Fibroblast of lung (primary cell): ENCODE measurements around the gene TMEM272. TPM values are rescaled to one million over a fixed set of nuclear protein-coding genes. Genes with fewer than 3 reads are reported as not detected.
A peak's percentile ranks its signal among the peaks of the same experiment; 100 is the strongest.

Source experiments
- DNase-seq, 2 donors: peaks; one replicate each; pipeline versions ENCODE4 v3.0.0 to v3.0.0-alpha.2; 2010; ENCODE audit warnings: low read depth in 2 of 2
- H2AFZ ChIP-seq: 2 replicates; pipeline ENCODE4 v1.5.1; 2012; ENCODE audit warnings: low read length, control low read depth, inconsistent platforms
- H3K27ac ChIP-seq: 2 replicates; pipeline ENCODE4 v1.5.1; 2011; ENCODE audit warnings: low read length, control low read depth; ENCODE audit not compliant: insufficient read depth
- H3K27me3 ChIP-seq: 2 replicates; pipeline ENCODE4 v1.5.1; 2011; ENCODE audit warnings: mild to moderate bottlenecking, low read length; ENCODE audit not compliant: control insufficient read depth, insufficient read depth
- H3K36me3 ChIP-seq: 2 replicates; pipeline ENCODE4 v1.5.1; 2011; ENCODE audit warnings: low read length; ENCODE audit not compliant: control insufficient read depth, insufficient read depth
- H3K4me1 ChIP-seq: 2 replicates; pipeline ENCODE4 v1.5.1; 2011; ENCODE audit warnings: low read length; ENCODE audit not compliant: control insufficient read depth, insufficient read depth; ENCODE audit errors: extremely low read depth
- H3K4me2 ChIP-seq: 2 replicates; pipeline ENCODE4 v1.5.1; 2011; ENCODE audit warnings: low read length, control low read depth; ENCODE audit not compliant: insufficient read depth; ENCODE audit errors: extremely low read depth
- H3K4me3 ChIP-seq, 4 experiments: fragments of 200-600 bp in 1 of 4; sonication (generic) in 1 of 4; replicated peaks in 1 of 4; 2 replicates each; pipeline ENCODE4 v1.5.1; 2011 to 2016; ENCODE audit warnings: low read length in 4 of 4, low read depth in 3 of 4, mild to moderate bottlenecking in 3 of 4, control low read depth in 2 of 4, inconsistent platforms in 1 of 4, mixed read lengths in 1 of 4; ENCODE audit not compliant: insufficient read depth in 1 of 4; ENCODE audit errors: control extremely low read depth in 1 of 4
- H3K79me2 ChIP-seq: 2 replicates; pipeline ENCODE4 v1.5.1; 2012; ENCODE audit warnings: mild to moderate bottlenecking, low read length, inconsistent platforms; ENCODE audit not compliant: control insufficient read depth, insufficient read depth
- H3K9ac ChIP-seq: 2 replicates; pipeline ENCODE4 v1.5.1; 2011; ENCODE audit warnings: mild to moderate bottlenecking, low read length, control low read depth; ENCODE audit not compliant: insufficient read depth
- H3K9me3 ChIP-seq: 2 replicates; pipeline ENCODE4 v1.5.1; 2012; ENCODE audit warnings: low read depth, low read length; ENCODE audit not compliant: control insufficient read depth, insufficient read depth
- H4K20me1 ChIP-seq: 2 replicates; pipeline ENCODE4 v1.5.1; 2011; ENCODE audit warnings: low read length; ENCODE audit not compliant: control insufficient read depth, insufficient read depth; ENCODE audit errors: extremely low read depth
- CTCF ChIP-seq, 2 donors: IDR thresholded peaks in 1 of 2; conservative IDR thresholded peaks in 1 of 2; 1 replicate in 1 of 2; 2 replicates in 1 of 2; pipeline ENCODE4 v1.5.1; 2011 to 2012; ENCODE audit warnings: low read length in 2 of 2, control low read depth in 1 of 2, inconsistent platforms in 1 of 2, low read depth in 1 of 2, mild to moderate bottlenecking in 1 of 2
- EZH2 ChIP-seq: IDR thresholded peaks from 2 replicates; pipeline ENCODE4 v1.5.1; 2012; ENCODE audit warnings: low read length, control low read depth, mild to moderate bottlenecking; ENCODE audit errors: missing control alignments
- polyA plus RNA-seq, 2 donors: library from polyadenylated mRNA; depleted of rRNA in 1 of 2; stranded (reverse) in 1 of 2; unstranded in 1 of 2; fragments of >200 nt; gene quantifications; 2 replicates each; pipeline ENCODE4 v1.2.1, GENCODE V29; 2011 to 2012; ENCODE audit warnings: missing spikeins in 1 of 2
- total RNA-seq: library from RNA; depleted of rRNA; stranded (reverse); fragments of >200 nt; gene quantifications from 2 replicates; pipeline ENCODE4 v1.2.1, GENCODE V29; 2014

Gene TMEM272
- total and polyA plus RNA-seq, 2 donors (not counting 1 experiment from before 2014, with no cell fraction given) = not detected

GRCh38 chr13:51849145-51850101, 4.4 kb upstream of the TMEM272 start:
- Histone ChIP-seq H3K27ac (no peak overlapping the region), H3K9me3 (no peaks in the 10 kb centered on the region), H3K27me3 (peaks cover 2% of the 10 kb centered on the region), H4K20me1 (no peaks in the 10 kb centered on the region), H3K36me3 (no peaks in the 10 kb centered on the region), H3K9ac (no peak overlapping the region), H2AFZ (no peak overlapping the region), H3K4me3 (no peak overlapping the region), H3K79me2 (no peaks in the 10 kb centered on the region), H3K4me1 (peaks cover 2% of the 10 kb centered on the region), H3K4me2 (no peak overlapping the region)
- DNase-seq = peak; percentile 48 to 53
- no peak for TF ChIP-seq EZH2
- TF ChIP-seq CTCF (conservative IDR thresholded peaks at IDR 0.05 in 1 of 2, IDR thresholded peaks at IDR 0.05 in 1 of 2; ENCODE audit: low read depth in 1 of 2, low read length in 2 of 2) = peak; percentile 32 to 58

- no peak overlapping the region for H3K9ac ChIP-seq
- no peak overlapping the region for H2AFZ ChIP-seq
- no peaks in the 10 kb centered on the region for H3K79me2 ChIP-seq
- TF ChIP-seq CTCF (conservative IDR thresholded peaks at IDR 0.05 in 1 of 2, IDR thresholded peaks at IDR 0.05 in 1 of 2; ENCODE audit: low read depth in 1 of 2, low read length in 2 of 2) (no peak), EZH2 (no peak)
- H3K27ac ChIP-seq = no peak overlapping the region
- no peak overlapping the region for H3K4me3 ChIP-seq
- H3K36me3 ChIP-seq = no peaks in the 10 kb centered on the region
- peaks cover 4% of the 10 kb centered on the region for H3K27me3 ChIP-seq
- no peaks in the 10 kb centered on the region for H3K9me3 ChIP-seq
- H3K4me1 ChIP-seq = peaks cover 2% of the 10 kb centered on the region
- H4K20me1 ChIP-seq = no peaks in the 10 kb centered on the region
- H3K4me2 ChIP-seq = no peak overlapping the region
- DNase-seq = peak; percentile 60 to 67
Measured at GRCh38 chr13:51848674-51849073, 3.7 kb upstream of the TMEM272 start.

GRCh38 chr13:51846756-51847155, 1.8 kb upstream of the TMEM272 start:
- H2AFZ ChIP-seq = no peak overlapping the region
- no peak overlapping the region for H3K9ac ChIP-seq
- no peak for TF ChIP-seq CTCF (conservative IDR thresholded peaks at IDR 0.05 in 1 of 2, IDR thresholded peaks at IDR 0.05 in 1 of 2; ENCODE audit: low read depth in 1 of 2, low read length in 2 of 2)
- TF ChIP-seq EZH2 = no peak
- no peaks in the 10 kb centered on the region for H3K36me3 ChIP-seq
- no peaks in the 10 kb centered on the region for H3K9me3 ChIP-seq
- peaks cover 10% of the 10 kb centered on the region for H3K27me3 ChIP-seq
- H3K4me3 ChIP-seq = no peak overlapping the region
- H3K4me2 ChIP-seq = no peak overlapping the region
- no peak overlapping the region for H3K27ac ChIP-seq
- peaks cover 2% of the 10 kb centered on the region for H3K4me1 ChIP-seq
- H4K20me1 ChIP-seq = no peaks in the 10 kb centered on the region
- no peak for DNase-seq
- H3K79me2 ChIP-seq = no peaks in the 10 kb centered on the region
